Measurements from ENCODE around the gene MRPS5.

Gene MRPS5

GRCh38 chr2:95121407-95122196, at the start of gene MRPS5:
MRPS5 (minus strand) TSS chr2:95121808; CDS start chr2:95121791, 17 bp downstream.
- TF ChIP-seq, protein P1, sequence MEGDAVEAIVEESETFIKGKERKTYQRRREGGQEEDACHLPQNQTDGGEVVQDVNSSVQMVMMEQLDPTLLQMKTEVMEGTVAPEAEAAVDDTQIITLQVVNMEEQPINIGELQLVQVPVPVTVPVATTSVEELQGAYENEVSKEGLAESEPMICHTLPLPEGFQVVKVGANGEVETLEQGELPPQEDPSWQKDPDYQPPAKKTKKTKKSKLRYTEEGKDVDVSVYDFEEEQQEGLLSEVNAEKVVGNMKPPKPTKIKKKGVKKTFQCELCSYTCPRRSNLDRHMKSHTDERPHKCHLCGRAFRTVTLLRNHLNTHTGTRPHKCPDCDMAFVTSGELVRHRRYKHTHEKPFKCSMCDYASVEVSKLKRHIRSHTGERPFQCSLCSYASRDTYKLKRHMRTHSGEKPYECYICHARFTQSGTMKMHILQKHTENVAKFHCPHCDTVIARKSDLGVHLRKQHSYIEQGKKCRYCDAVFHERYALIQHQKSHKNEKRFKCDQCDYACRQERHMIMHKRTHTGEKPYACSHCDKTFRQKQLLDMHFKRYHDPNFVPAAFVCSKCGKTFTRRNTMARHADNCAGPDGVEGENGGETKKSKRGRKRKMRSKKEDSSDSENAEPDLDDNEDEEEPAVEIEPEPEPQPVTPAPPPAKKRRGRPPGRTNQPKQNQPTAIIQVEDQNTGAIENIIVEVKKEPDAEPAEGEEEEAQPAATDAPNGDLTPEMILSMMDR (IDR thresholded peaks at IDR 0.05; ENCODE audit: low read depth, low read length) = no peak
- peak within 1 kb of the TSS; percentile 77 to 98 for H3K4me3 ChIP-seq (replicated peaks in 1 of 2; ENCODE audit: low read depth in 2 of 2, low read length in 2 of 2)
- peak; percentile 72 to 74 for DNase-seq (ENCODE audit: low read depth in 2 of 2)

DNA sequence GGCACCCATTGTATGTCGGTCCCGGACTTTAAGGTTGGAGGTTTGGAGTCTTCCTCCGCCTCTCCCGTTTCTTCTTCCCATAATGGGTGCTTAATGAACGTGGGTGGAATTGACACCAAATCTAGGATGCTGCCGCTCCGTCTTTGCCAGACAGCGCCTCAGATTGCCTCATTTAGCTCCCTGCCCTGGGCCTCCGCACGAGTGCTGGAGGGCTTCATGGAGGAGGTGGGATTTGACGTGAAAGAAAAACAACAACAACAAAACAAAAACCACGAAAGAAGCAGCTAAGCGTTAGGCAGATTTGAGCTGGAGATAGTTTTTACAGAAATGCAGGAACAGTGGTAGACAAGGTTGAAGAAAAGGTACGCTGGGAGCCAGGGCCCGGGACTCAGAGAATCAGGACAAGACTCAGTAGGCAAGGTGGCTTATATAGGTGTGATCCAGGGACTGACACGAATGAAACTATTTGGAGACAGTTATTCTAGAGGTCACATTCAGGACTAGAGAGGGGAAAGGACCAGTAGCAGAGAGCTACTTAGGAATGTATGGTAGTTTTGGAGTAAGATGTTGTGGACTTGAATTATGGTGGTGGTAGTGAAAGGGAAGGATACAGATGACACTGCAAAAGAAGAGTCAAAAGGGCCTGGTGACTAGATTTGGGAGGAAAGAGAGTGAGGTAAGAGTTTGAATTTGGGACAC, 44.6 kb upstream of the MRPS5 start:
- no peak for DNase-seq (ENCODE audit: low read depth in 2 of 2)
- peak overlapping the region; percentile 69 to 82 for H3K4me3 ChIP-seq (replicated peaks in 1 of 2; ENCODE audit: low read depth in 2 of 2, low read length in 2 of 2)
- TF ChIP-seq, protein P1 (IDR thresholded peaks at IDR 0.05; ENCODE audit: low read depth, low read length) = no peak

- TF ChIP-seq, protein P1 (IDR thresholded peaks at IDR 0.05; ENCODE audit: low read depth, low read length) = peak; percentile 1
- H3K4me3 ChIP-seq (replicated peaks in 1 of 2; ENCODE audit: low read depth in 2 of 2, low read length in 2 of 2) = peak within 1 kb of the TSS; percentile 69 to 82
- peak; percentile 99 for DNase-seq (ENCODE audit: low read depth in 2 of 2)
Observed at GRCh38 chr2:95165371-95166064, 43.9 kb upstream of the MRPS5 start, which contains the start of gene ZNF2. ZNF2 (plus strand) TSS chr2:95165809; CDS start chr2:95176227, 10,418 bp downstream.

DNA sequence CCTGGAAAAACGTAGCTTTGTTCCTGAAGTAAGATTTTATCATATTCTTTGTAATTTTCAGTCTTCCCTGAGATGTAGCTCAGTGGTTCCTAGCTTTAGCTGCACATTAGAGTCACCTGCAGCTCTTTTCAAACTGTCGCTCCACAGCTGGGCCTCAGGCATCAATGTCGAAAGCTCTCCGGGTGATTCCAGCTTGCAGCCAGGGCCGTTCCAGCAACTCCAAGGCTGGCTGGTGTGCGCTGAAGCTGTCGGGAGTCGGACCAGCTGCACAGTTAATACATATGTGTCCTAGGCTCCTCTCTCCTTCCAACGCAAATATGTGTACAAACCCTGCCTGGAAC, 43.4 kb upstream of the MRPS5 start:
- DNase-seq (ENCODE audit: low read depth in 2 of 2) = no peak
- TF ChIP-seq, protein P1 (IDR thresholded peaks at IDR 0.05; ENCODE audit: low read depth, low read length) = no peak
- peak overlapping the region; percentile 69 to 82 for H3K4me3 ChIP-seq (replicated peaks in 1 of 2; ENCODE audit: low read depth in 2 of 2, low read length in 2 of 2)

- TF ChIP-seq, protein P1 (IDR thresholded peaks at IDR 0.05; ENCODE audit: low read depth, low read length) = no peak
- DNase-seq (ENCODE audit: low read depth in 2 of 2) = peak; percentile 68 to 82
- peak within 1 kb of the TSS; percentile 66 to 86 for H3K4me3 ChIP-seq (replicated peaks in 1 of 2; ENCODE audit: low read depth in 2 of 2, low read length in 2 of 2)
Observed at GRCh38 chr2:95159690-95160449, 38.3 kb upstream of the MRPS5 start, which contains the start of gene ZNF514. ZNF514 (minus strand) TSS chr2:95159848; CDS start chr2:95153253, 6,595 bp downstream.
